Endothelial cell of umbilical vein (primary cell): ENCODE results near the gene PDLIM5. TPM values are rescaled to one million over a fixed set of nuclear protein-coding genes. Genes with fewer than 3 reads are reported as not detected.
"Not testable (repeated sequence)": the region's sequence is repeated elsewhere in the genome, so short reads cannot be mapped to it uniquely, and the experiment has no call there.

ENCODE experiments used
- BruUV-seq: library from RNA; stranded (reverse); fragments of 400-500 nt; replicated peaks from 2 replicates; lab custom pipeline; 2021; lab: Mats Ljungman, UMichigan
- CTCF ChIA-PET: fragments of 300-600, 350-600 bp; sonication (Branson Sonifier 250); formaldehyde crosslinking; loops from one replicate; lab custom pipeline; 2021; ENCODE audit warnings: antibody characterized with exemption, inconsistent platforms; lab: Charles Lee
- POLR2A ChIA-PET: fragments of 300-600, 350-600 bp; sonication (Branson Sonifier 250); formaldehyde crosslinking; loops from one replicate; lab custom pipeline; 2021; ENCODE audit warnings: antibody characterized with exemption, inconsistent platforms; lab: Charles Lee
- DNase-seq: peaks from one replicate; pipeline ENCODE4 v3.0.0-alpha.2; 2011; ENCODE audit warnings: low read depth, low spot score
- FAIRE-seq: peaks from 2 replicates; lab custom pipeline; 2011; peaks lifted over from hg19 to GRCh38; lab: Jason Lieb, UNC
- H2AFZ ChIP-seq: 2 replicates; pipeline ENCODE4 v1.6.0; 2012; ENCODE audit warnings: low read depth, low read length, control low read depth, inconsistent platforms
- H3K27ac ChIP-seq: 2 replicates; pipeline ENCODE4 v1.5.1; 2011; ENCODE audit warnings: low read depth, mild to moderate bottlenecking, control low read depth, low read length, moderate library complexity; ENCODE audit not compliant: insufficient read depth
- H3K27me3 ChIP-seq, 2 experiments: 2 replicates each; pipeline versions ENCODE4 v1.6.0 to v1.6.1; 2011; ENCODE audit warnings: low read length in 2 of 2, mixed read lengths in 1 of 2; ENCODE audit not compliant: control insufficient read depth in 2 of 2, insufficient read depth in 2 of 2
- H3K36me3 ChIP-seq, 2 experiments: 2 replicates in 1 of 2; 3 replicates in 1 of 2; pipeline ENCODE4 v1.5.1; 2011; ENCODE audit warnings: low read length in 2 of 2, mild to moderate bottlenecking in 1 of 2, moderate library complexity in 1 of 2; ENCODE audit not compliant: control insufficient read depth in 2 of 2, insufficient read depth in 2 of 2; ENCODE audit errors: extremely low read depth in 1 of 2
- H3K4me1 ChIP-seq: 3 replicates; pipeline ENCODE4 v1.5.1; 2011; ENCODE audit warnings: mild to moderate bottlenecking, low read length; ENCODE audit not compliant: control insufficient read depth, insufficient read depth; ENCODE audit errors: extremely low read depth
- H3K4me2 ChIP-seq: 2 replicates; pipeline ENCODE4 v1.6.1; 2011; ENCODE audit warnings: low read length, control low read depth, mixed read lengths; ENCODE audit not compliant: insufficient read depth
- H3K4me3 ChIP-seq, 3 experiments: fragments of 200-600 bp in 1 of 3; sonication (generic), shearing (Covaris generic) in 1 of 3; replicated peaks in 1 of 3; 2 replicates each; pipeline ENCODE4 v1.5.1; 2011 to 2016; ENCODE audit warnings: control low read depth in 3 of 3, low read length in 3 of 3, mild to moderate bottlenecking in 2 of 3, inconsistent platforms in 1 of 3, low read depth in 1 of 3, moderate library complexity in 1 of 3; ENCODE audit not compliant: insufficient read depth in 1 of 3
- H3K79me2 ChIP-seq: 2 replicates; pipeline ENCODE4 v1.6.0; 2012; ENCODE audit warnings: low read length, inconsistent platforms; ENCODE audit not compliant: control insufficient read depth, insufficient read depth
- H3K9ac ChIP-seq: replicated peaks from 2 replicates; pipeline ENCODE3; 2011; ENCODE audit warnings: low read length, control low read depth; ENCODE audit not compliant: insufficient read depth; ENCODE audit errors: extremely low read depth
- H3K9me1 ChIP-seq: replicated peaks from 3 replicates; pipeline ENCODE4 v1.6.0; 2011; ENCODE audit warnings: mild to moderate bottlenecking, low read length; ENCODE audit not compliant: control insufficient read depth, insufficient read depth; ENCODE audit errors: extremely low read depth
- H3K9me3 ChIP-seq: replicated peaks from 2 replicates; pipeline ENCODE4 v1.5.1; 2012; ENCODE audit warnings: low read length, inconsistent platforms; ENCODE audit not compliant: control insufficient read depth, insufficient read depth
- H4K20me1 ChIP-seq: replicated peaks from 2 replicates; pipeline ENCODE3; 2011; ENCODE audit warnings: mild to moderate bottlenecking, low read length; ENCODE audit not compliant: control insufficient read depth, insufficient read depth; ENCODE audit errors: extremely low read depth
- CTCF ChIP-seq, 2 donors: IDR thresholded peaks; 1 replicate in 1 of 2; 2 replicates in 1 of 2; pipeline ENCODE4 v1.5.1; 2011; ENCODE audit warnings: low read length in 2 of 2, mild to moderate bottlenecking in 2 of 2, moderate library complexity in 2 of 2, control low read depth in 1 of 2, inconsistent platforms in 1 of 2, low read depth in 1 of 2; ENCODE audit not compliant: insufficient read depth in 1 of 2; ENCODE audit errors: extremely low read depth in 1 of 2
- EZH2 ChIP-seq: IDR thresholded peaks from 2 replicates; pipeline ENCODE4 v1.6.1; 2012; ENCODE audit warnings: borderline replicate concordance, low read depth, mild to moderate bottlenecking, moderate library complexity, low read length, inconsistent platforms; ENCODE audit not compliant: severe bottlenecking
- FOS ChIP-seq: IDR thresholded peaks from 2 replicates; pipeline ENCODE4 v1.6.1; 2011; ENCODE audit warnings: mild to moderate bottlenecking, low read length, moderate library complexity, borderline replicate concordance; ENCODE audit not compliant: insufficient read depth
- GATA2 ChIP-seq: IDR thresholded peaks from 2 replicates; pipeline ENCODE4 v1.7.0; 2011; ENCODE audit warnings: low read depth, mild to moderate bottlenecking, moderate library complexity, mixed read lengths, low read length; ENCODE audit not compliant: insufficient read length, insufficient read depth
- JUN ChIP-seq: IDR thresholded peaks from 2 replicates; pipeline ENCODE4 v1.6.1; 2011; ENCODE audit warnings: borderline replicate concordance, low read depth; ENCODE audit not compliant: insufficient read length, insufficient read depth
- MAX ChIP-seq: IDR thresholded peaks from 2 replicates; pipeline ENCODE4 v1.6.1; 2011; ENCODE audit not compliant: insufficient read depth, insufficient read length
- MYC ChIP-seq: IDR thresholded peaks from one replicate; pipeline ENCODE4 v1.6.1; 2011; ENCODE audit warnings: mild to moderate bottlenecking, low read depth, low read length
- POLR2A ChIP-seq: IDR thresholded peaks from 2 replicates; pipeline ENCODE4 v1.6.1; 2012; ENCODE audit warnings: low read depth, mild to moderate bottlenecking, control low read depth, low read length
- POLR2AphosphoS5 ChIP-seq: IDR thresholded peaks from 2 replicates; pipeline ENCODE4 v1.6.1; 2012; ENCODE audit warnings: low read depth, mild to moderate bottlenecking, control low read depth, low read length, moderate library complexity; ENCODE audit not compliant: insufficient read depth
- dilution Hi-C: fragments of 300-500 bp; cut with MboI; formaldehyde crosslinking; loops from one replicate; pipeline ENCODE4 v1.15.0; 2019; ENCODE audit warnings: low sequenced_read_pairs; ENCODE audit not compliant: extremely low pct_ligation_motif_present
- intact Hi-C: fragments of 100-400 bp; cut with micrococcal nuclease; formaldehyde crosslinking; loops from one replicate; pipeline ENCODE4 v1.10.0; 2022
- polyA plus RNA-seq, 4 experiments: library from polyadenylated mRNA; depleted of rRNA in 3 of 4; stranded (reverse) in 3 of 4; unstranded in 1 of 4; fragments of >200 nt; gene quantifications; 2 replicates each; pipeline versions ENCODE4 v1.2.1 to v1.2.3, GENCODE V29; 2011 to 2012; ENCODE audit warnings: missing spikeins in 1 of 4
- total RNA-seq: library from RNA; stranded (reverse); gene quantifications from 2 replicates; pipeline ENCODE4 v1.2.3, GENCODE V29; 2021

Gene PDLIM5
- total and polyA plus RNA-seq, 2 donors (not counting 3 experiments of a cell fraction or from before 2014, with no cell fraction given) = 243 to 310 TPM

GRCh38 chr4:94626942-94627341 is 175.2 kb downstream of the PDLIM5 start:
- BruUV-seq = no TSS peak
- Histone ChIP-seq H2AFZ (no peak overlapping the region), H3K9me1 (no peaks in the 10 kb centered on the region), H3K4me1 (no peaks in the 10 kb centered on the region), H3K9ac (no peak overlapping the region), H4K20me1 (no peaks in the 10 kb centered on the region), H3K36me3 (peaks cover 3 to 10% of the 10 kb centered on the region in 2 experiments), H3K4me3 (no peak overlapping the region), H3K9me3 (no peaks in the 10 kb centered on the region), H3K79me2 (peaks cover 13% of the 10 kb centered on the region), H3K4me2 (no peak overlapping the region), H3K27me3 (no peaks in the 10 kb centered on the region), H3K27ac (no peak overlapping the region)
- TF ChIP-seq FOS (no peak), GATA2 (no peak), CTCF (IDR thresholded peaks at IDR 0.05; ENCODE audit: extremely low read depth in 1 of 2, insufficient read depth in 1 of 2, low read depth in 1 of 2, low read length in 2 of 2) (no peak), POLR2A (no peak), MAX (no peak), EZH2 (no peak), MYC (no peak), JUN (no peak), POLR2AphosphoS5 (no peak)
- DNase-seq (no peak), FAIRE-seq (no peak)
- ChIA-PET POLR2A (no interaction called here), CTCF (no interaction called here)
- intact Hi-C loops = no loop called here
- dilution Hi-C loops = no loop called here

- H3K9ac ChIP-seq, H3K9me1 ChIP-seq, BruUV-seq, H4K20me1 ChIP-seq, CTCF ChIA-PET, POLR2A ChIA-PET, H3K9me3 ChIP-seq, DNase-seq, dilution Hi-C loops, H3K27ac ChIP-seq, H3K27me3 ChIP-seq, FAIRE-seq, H3K4me2 ChIP-seq, H2AFZ ChIP-seq, intact Hi-C loops, H3K4me3 ChIP-seq, H3K4me1 ChIP-seq: not testable (repeated sequence)
- Histone ChIP-seq H3K79me2 (peaks cover 20% of the 10 kb centered on the region), H3K36me3 (peaks cover 4 to 12% of the 10 kb centered on the region in 2 experiments)
Measured at GRCh38 chr4:94629058-94629457, 177.3 kb downstream of the PDLIM5 start.
